Thoracic aorta (tissue), 2 donors: ENCODE measurements around the gene MRM3. TPM values are rescaled to one million over a fixed set of nuclear protein-coding genes. Genes with fewer than 3 reads are reported as not detected.

ENCODE experiments used
- ATAC-seq: fragments of 150-250 bp; one replicate; pipeline ENCODE4 v1.8.0; 2017; ENCODE audit warnings: low read depth; ENCODE audit not compliant: insufficient number of reproducible peaks, low FRiP score
- DNase-seq: peaks from one replicate; pipeline ENCODE4 v3.0.0-alpha.2; 2020; ENCODE audit warnings: low spot score
- H3K27ac ChIP-seq, 2 donors: fragments of 200-600 bp; sonication (generic); 1 replicate in 1 of 2; 2 replicates in 1 of 2; pipeline ENCODE4 v1.5.1; 2016; ENCODE audit warnings: mild to moderate bottlenecking in 2 of 2, moderate library complexity in 2 of 2
- H3K27me3 ChIP-seq: fragments of 200-600 bp; sonication (generic); replicated peaks from 2 replicates; pipeline ENCODE4 v1.6.0; 2016; ENCODE audit warnings: mild to moderate bottlenecking; ENCODE audit not compliant: insufficient read depth
- H3K36me3 ChIP-seq: fragments of 200-600 bp; sonication (generic); one replicate; pipeline ENCODE4 v1.5.1; 2016
- H3K4me1 ChIP-seq, 2 donors: fragments of 200-600 bp; sonication (generic); 1 replicate in 1 of 2; 2 replicates in 1 of 2; pipeline versions ENCODE4 v1.5.1 to v1.6.0; 2016; ENCODE audit warnings: low read depth in 2 of 2, mild to moderate bottlenecking in 1 of 2; ENCODE audit not compliant: control insufficient read depth in 1 of 2
- H3K4me3 ChIP-seq: fragments of 200-600 bp; sonication (generic); 2 replicates; pipeline ENCODE4 v1.5.1; 2016; ENCODE audit warnings: mild to moderate bottlenecking
- H3K9me3 ChIP-seq: fragments of 200-600 bp; sonication (generic); 2 replicates; pipeline ENCODE4 v1.5.1; 2016
- total RNA-seq, 2 donors: library from RNA; depleted of rRNA; stranded (reverse); fragments of >200 nt; gene quantifications; one replicate each; pipeline versions ENCODE4 v1.1.0 to v1.2.3, GENCODE V29; 2016
- TF ChIP-seq, protein P1 (sequence below): fragments of 200-600 bp; sonication (generic); IDR thresholded peaks from one replicate; pipeline ENCODE4 v1.5.1; 2019; ENCODE audit warnings: antibody characterized with exemption

The MRM3 gene
- total RNA-seq, 2 donors from 2014 or later = 5.7 to 10.5 TPM

- ATAC-seq (no peak), DNase-seq (no peak)
- H3K9me3 ChIP-seq = no peaks in the 10 kb centered on the region
- no peaks in the 10 kb centered on the region for H3K36me3 ChIP-seq
- H3K4me3 ChIP-seq = no peak overlapping the region
- TF ChIP-seq, protein P1, sequence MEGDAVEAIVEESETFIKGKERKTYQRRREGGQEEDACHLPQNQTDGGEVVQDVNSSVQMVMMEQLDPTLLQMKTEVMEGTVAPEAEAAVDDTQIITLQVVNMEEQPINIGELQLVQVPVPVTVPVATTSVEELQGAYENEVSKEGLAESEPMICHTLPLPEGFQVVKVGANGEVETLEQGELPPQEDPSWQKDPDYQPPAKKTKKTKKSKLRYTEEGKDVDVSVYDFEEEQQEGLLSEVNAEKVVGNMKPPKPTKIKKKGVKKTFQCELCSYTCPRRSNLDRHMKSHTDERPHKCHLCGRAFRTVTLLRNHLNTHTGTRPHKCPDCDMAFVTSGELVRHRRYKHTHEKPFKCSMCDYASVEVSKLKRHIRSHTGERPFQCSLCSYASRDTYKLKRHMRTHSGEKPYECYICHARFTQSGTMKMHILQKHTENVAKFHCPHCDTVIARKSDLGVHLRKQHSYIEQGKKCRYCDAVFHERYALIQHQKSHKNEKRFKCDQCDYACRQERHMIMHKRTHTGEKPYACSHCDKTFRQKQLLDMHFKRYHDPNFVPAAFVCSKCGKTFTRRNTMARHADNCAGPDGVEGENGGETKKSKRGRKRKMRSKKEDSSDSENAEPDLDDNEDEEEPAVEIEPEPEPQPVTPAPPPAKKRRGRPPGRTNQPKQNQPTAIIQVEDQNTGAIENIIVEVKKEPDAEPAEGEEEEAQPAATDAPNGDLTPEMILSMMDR = no peak
- H3K4me1 ChIP-seq = peaks cover 0 to 8% of the 10 kb centered on the region in 2 donors
- no peaks in the 10 kb centered on the region for H3K27me3 ChIP-seq
- no peak overlapping the region for H3K27ac ChIP-seq
Observed at GRCh38 chr17:841313-841712, 59.2 kb downstream of the MRM3 start.

Other genes with a start within 250 kb of the MRM3 start
- gene VPS53, start 67.5 kb upstream of the MRM3 start, total RNA-seq = 10 to 100 TPM; 39.3 to 61.7 TPM
- 10 to 100 TPM in 1 of 2 donors, 1 to 10 TPM in 1; 7.3 to 15.9 TPM for gene TLCD3A, start 49.8 kb upstream of the MRM3 start, total RNA-seq
- 10 to 100 TPM; 15.4 to 19.6 TPM for gene GEMIN4, start 30.1 kb upstream of the MRM3 start, total RNA-seq
- gene GLOD4, start 73 bp upstream of the MRM3 start, total RNA-seq = 10 to 100 TPM; 28.7 to 47.4 TPM
- gene NXN, start 197.4 kb downstream of the MRM3 start, total RNA-seq = 10 to 100 TPM; 13.9 to 18.9 TPM
- 10 to 100 TPM; 12.6 to 13.0 TPM for gene TIMM22, start 214.8 kb downstream of the MRM3 start, total RNA-seq